Suprapubic skin (tissue), 4 donors: ENCODE data around the gene TAF6L. TPM values are rescaled to one million over a fixed set of nuclear protein-coding genes. Genes with fewer than 3 reads are reported as not detected.

Experiments
- DNase-seq, 2 donors: peaks; one replicate each; pipeline ENCODE4 v3.0.0-alpha.2; 2019; ENCODE audit warnings: low spot score in 2 of 2
- H3K27ac ChIP-seq: fragments of 200-600 bp; sonication (generic); one replicate; pipeline ENCODE4 v1.5.1; 2019
- H3K27me3 ChIP-seq: fragments of 200-600 bp; sonication (generic); one replicate; pipeline ENCODE4 v1.5.1; 2019
- H3K36me3 ChIP-seq: fragments of 200-600 bp; sonication (generic); one replicate; pipeline ENCODE4 v1.5.1; 2019
- H3K4me1 ChIP-seq: fragments of 200-600 bp; sonication (generic); one replicate; pipeline ENCODE4 v1.5.1; 2019
- H3K4me3 ChIP-seq: fragments of 200-600 bp; sonication (generic); one replicate; pipeline ENCODE4 v1.5.1; 2019; ENCODE audit warnings: mild to moderate bottlenecking
- H3K9me3 ChIP-seq: fragments of 200-600 bp; sonication (generic); one replicate; pipeline ENCODE4 v1.5.1; 2019
- CTCF ChIP-seq, 2 donors: fragments of 200-600 bp in 1 of 2; fragments of 450-650 bp in 1 of 2; sonication (generic) in 1 of 2; IDR thresholded peaks; one replicate each; pipeline ENCODE4 v1.5.1; 2016 to 2019; ENCODE audit warnings: antibody characterized with exemption in 2 of 2, mild to moderate bottlenecking in 1 of 2, moderate library complexity in 1 of 2
- EP300 ChIP-seq: sonication (generic); formaldehyde crosslinking; IDR thresholded peaks from one replicate; pipeline ENCODE4 v1.6.1; 2017; ENCODE audit warnings: antibody characterized with exemption
- POLR2A ChIP-seq, 2 donors: fragments of 450-650 bp; IDR thresholded peaks; one replicate each; pipeline ENCODE4 v1.6.1; 2017; ENCODE audit warnings: antibody characterized with exemption in 2 of 2, mild to moderate bottlenecking in 2 of 2, moderate library complexity in 2 of 2
- POLR2AphosphoS5 ChIP-seq, 3 donors: sonication (generic); formaldehyde crosslinking; IDR thresholded peaks; one replicate each; pipeline ENCODE4 v1.6.1; 2017; ENCODE audit warnings: antibody characterized with exemption in 3 of 3
- WGBS: methylation state at CpG from one replicate; pipeline ENCODE4 v1.1.5; 2018; 5-methylcytosine and 5-hydroxymethylcytosine counted together
- total RNA-seq, 4 donors: library from RNA; depleted of rRNA; stranded (reverse); fragments of >200 nt; gene quantifications; one replicate each; pipeline ENCODE4 v1.1.0, GENCODE V29; 2016

TAF6L gene
- total RNA-seq, 4 donors from 2014 or later = 10.2 to 48.7 (median 21.9) TPM

- Histone ChIP-seq H3K27ac (no peak overlapping the region), H3K9me3 (no peaks in the 10 kb centered on the region), H3K36me3 (peaks cover 74% of the 10 kb centered on the region), H3K4me3 (no peak overlapping the region), H3K27me3 (no peaks in the 10 kb centered on the region), H3K4me1 (peaks cover 20% of the 10 kb centered on the region)
- WGBS = 86% methylated on average over 4 of the region's 4 CpGs
- no peak for TF ChIP-seq POLR2AphosphoS5 (IDR thresholded peaks at IDR 0.05)
- no peak for DNase-seq
These were observed 29.9 kb downstream of the TAF6L start for GRCh38 chr11:62801071-62801470.

- peaks cover 39% of the 10 kb centered on the region for H3K36me3 ChIP-seq
- DNase-seq = no peak
- H3K9me3 ChIP-seq = no peaks in the 10 kb centered on the region
- no peaks in the 10 kb centered on the region for H3K27me3 ChIP-seq
- peak overlapping the region; percentile 90 for H3K4me3 ChIP-seq
- 3% methylated on average over 14 of the region's 14 CpGs for WGBS
- TF ChIP-seq POLR2AphosphoS5 (IDR thresholded peaks at IDR 0.05) (no peak), CTCF (IDR thresholded peaks at IDR 0.05) (no peak), EP300 (no peak), POLR2A (IDR thresholded peaks at IDR 0.05) (no peak)
- H3K4me1 ChIP-seq = peaks cover 32% of the 10 kb centered on the region
- H3K27ac ChIP-seq = peak overlapping the region; percentile 91
These were observed 33.3 kb downstream of the TAF6L start for GRCh38 chr11:62804310-62805075.

GRCh38 chr11:62805076-62805892 lies 34.1 kb downstream of the TAF6L start, which contains the start of gene NXF1:
Gene NXF1 (minus strand): TSS chr11:62805440. CDS start chr11:62805356, 84 bp downstream.
- TF ChIP-seq CTCF (IDR thresholded peaks at IDR 0.05) = peak in 1 of 2 donors; percentile 43
- TF ChIP-seq POLR2A (IDR thresholded peaks at IDR 0.05) = peak; percentile 99 to 100
- no peak for TF ChIP-seq EP300
- TF ChIP-seq POLR2AphosphoS5 (IDR thresholded peaks at IDR 0.05) = peak; percentile 99 to 100 (median 100)
- WGBS = under 1% methylated on average over 36 of the region's 77 CpGs
- Histone ChIP-seq H3K27ac (peak within 1 kb of the TSS; percentile 91), H3K36me3 (peaks cover 32% of the 10 kb centered on the region), H3K4me1 (peaks cover 32% of the 10 kb centered on the region), H3K9me3 (no peaks in the 10 kb centered on the region), H3K27me3 (no peaks in the 10 kb centered on the region), H3K4me3 (peak within 1 kb of the TSS; percentile 90)
- DNase-seq = peak; percentile 95 to 98

GRCh38 chr11:62805961-62806441 lies 34.8 kb downstream of the TAF6L start:
- TF ChIP-seq POLR2A (IDR thresholded peaks at IDR 0.05) (no peak), CTCF (IDR thresholded peaks at IDR 0.05) (no peak), POLR2AphosphoS5 (IDR thresholded peaks at IDR 0.05) (no peak), EP300 (no peak)

GRCh38 chr11:62806611-62807121 lies 35.5 kb downstream of the TAF6L start:
- H3K27me3 ChIP-seq = no peaks in the 10 kb centered on the region
- peak overlapping the region; percentile 91 for H3K27ac ChIP-seq
- H3K36me3 ChIP-seq = peaks cover 18% of the 10 kb centered on the region
- TF ChIP-seq POLR2A (IDR thresholded peaks at IDR 0.05) (no peak), POLR2AphosphoS5 (IDR thresholded peaks at IDR 0.05) (no peak)
- no peak overlapping the region for H3K4me3 ChIP-seq
- no peak for DNase-seq
- H3K9me3 ChIP-seq = no peaks in the 10 kb centered on the region
- WGBS = 40% methylated on average over 5 of the region's 5 CpGs
- H3K4me1 ChIP-seq = peaks cover 32% of the 10 kb centered on the region

More at GRCh38 chr11:62805961-62806441, 34.8 kb downstream of the TAF6L start:
- Histone ChIP-seq H3K4me1 (peaks cover 32% of the 10 kb centered on the region), H3K27me3 (no peaks in the 10 kb centered on the region), H3K4me3 (peak overlapping the region; percentile 90), H3K27ac (peak overlapping the region; percentile 91), H3K36me3 (peaks cover 24% of the 10 kb centered on the region), H3K9me3 (no peaks in the 10 kb centered on the region)
- no peak for DNase-seq
- 20% methylated on average over 8 of the region's 12 CpGs for WGBS
